ENCODE measurements around the gene TKTL2.

TKTL2 gene

GRCh38 chr4:163482190-163482589, 8.6 kb upstream of the TKTL2 start:
- DNase-seq (ENCODE audit: low read depth) = no peak
- no peak overlapping the region for H3K4me3 ChIP-seq (ENCODE audit: control insufficient read depth, low read depth, low read length)
- no peak for TF ChIP-seq CTCF (conservative IDR thresholded peaks at IDR 0.05; ENCODE audit: control insufficient read depth, insufficient read depth, low read depth, low read length)

- no peak overlapping the region for H3K4me3 ChIP-seq (ENCODE audit: control insufficient read depth, low read depth, low read length)
- no peak for TF ChIP-seq CTCF (conservative IDR thresholded peaks at IDR 0.05; ENCODE audit: control insufficient read depth, insufficient read depth, low read depth, low read length)
- DNase-seq (ENCODE audit: low read depth) = no peak
These were observed 3.3 kb upstream of the TKTL2 start for GRCh38 chr4:163476761-163477438.

GRCh38 chr4:163474027-163474426, 473 bp upstream of the TKTL2 start:
- no peak for DNase-seq (ENCODE audit: low read depth)
- H3K4me3 ChIP-seq (ENCODE audit: control insufficient read depth, low read depth, low read length) = no peak overlapping the region
- TF ChIP-seq CTCF (conservative IDR thresholded peaks at IDR 0.05; ENCODE audit: control insufficient read depth, insufficient read depth, low read depth, low read length) = no peak

- TF ChIP-seq CTCF (conservative IDR thresholded peaks at IDR 0.05; ENCODE audit: control insufficient read depth, insufficient read depth, low read depth, low read length) = no peak
- no peak for DNase-seq (ENCODE audit: low read depth)
- H3K4me3 ChIP-seq (ENCODE audit: control insufficient read depth, low read depth, low read length) = no peak overlapping the region
These were observed 424 bp downstream of the TKTL2 start for GRCh38 chr4:163473130-163473529.

GRCh38 chr4:163470391-163470790, 3.2 kb downstream of the TKTL2 start:
- DNase-seq (ENCODE audit: low read depth) = no peak
- TF ChIP-seq CTCF (conservative IDR thresholded peaks at IDR 0.05; ENCODE audit: control insufficient read depth, insufficient read depth, low read depth, low read length) = no peak
- no peak overlapping the region for H3K4me3 ChIP-seq (ENCODE audit: control insufficient read depth, low read depth, low read length)

- DNase-seq (ENCODE audit: low read depth) = peak; percentile 3
- no peak for TF ChIP-seq CTCF (conservative IDR thresholded peaks at IDR 0.05; ENCODE audit: control insufficient read depth, insufficient read depth, low read depth, low read length)
- H3K4me3 ChIP-seq (ENCODE audit: control insufficient read depth, low read depth, low read length) = no peak overlapping the region
These were observed 6.3 kb downstream of the TKTL2 start for GRCh38 chr4:163467082-163467770.
